ENCODE measurements around the gene MIR17HG. TPM values are rescaled to one million over a fixed set of nuclear protein-coding genes. Genes with fewer than 3 reads are reported as not detected.

Gene MIR17HG
- total RNA-seq, 4 donors from 2014 or later, result 0.78 to 2.7 (median 1.3) TPM

- intact Hi-C loops (cut with DNase I; ENCODE audit: low total_unique reads), result no loop called here
- TF ChIP-seq POLR2A (IDR thresholded peaks at IDR 0.05), result no peak
- no peak for TF ChIP-seq CTCF (IDR thresholded peaks at IDR 0.05)
- DNase-seq (ENCODE audit: low spot score in 2 of 2), result no peak
- 66 to 67% methylated on average over 7 of the region's 7 CpGs for WGBS, 2 donors
- H3K4me3 ChIP-seq (ENCODE audit: low read depth, poor library complexity, severe bottlenecking), result no peak overlapping the region
Measured at GRCh38 chr13:91357613-91358386, 10.3 kb downstream of the MIR17HG start.

GRCh38 chr13:91358387-91358782 is 10.9 kb downstream of the MIR17HG start:
- DNase-seq (ENCODE audit: low spot score in 2 of 2), result no peak
- 63 to 65% methylated on average over 2 of the region's 2 CpGs for WGBS, 2 donors
- H3K4me3 ChIP-seq (ENCODE audit: low read depth, poor library complexity, severe bottlenecking), result no peak overlapping the region
- TF ChIP-seq POLR2A (IDR thresholded peaks at IDR 0.05), result no peak
- no peak for TF ChIP-seq CTCF (IDR thresholded peaks at IDR 0.05)
- intact Hi-C loops (cut with DNase I; ENCODE audit: low total_unique reads), result no loop called here

- no peak for DNase-seq (ENCODE audit: low spot score in 2 of 2)
- intact Hi-C loops (cut with DNase I; ENCODE audit: low total_unique reads), result no loop called here
- WGBS, 2 donors, result 82 to 87% methylated on average over 4 of the region's 4 CpGs
- TF ChIP-seq POLR2A (IDR thresholded peaks at IDR 0.05) (no peak), CTCF (IDR thresholded peaks at IDR 0.05) (no peak)
- no peak overlapping the region for H3K4me3 ChIP-seq (ENCODE audit: low read depth, poor library complexity, severe bottlenecking)
Measured at GRCh38 chr13:91359111-91359510, 11.6 kb downstream of the MIR17HG start.

- intact Hi-C loops (cut with DNase I; ENCODE audit: low total_unique reads), result no loop called here
- DNase-seq (ENCODE audit: low spot score in 2 of 2), result no peak
Measured at GRCh38 chr13:91359631-91360030, 12.1 kb downstream of the MIR17HG start.

GRCh38 chr13:91360246-91360751 is 12.8 kb downstream of the MIR17HG start:
- no peak for DNase-seq (ENCODE audit: low spot score in 2 of 2)
- TF ChIP-seq CTCF (IDR thresholded peaks at IDR 0.05) (no peak), POLR2A (IDR thresholded peaks at IDR 0.05) (no peak)
- WGBS, 2 donors, result 89 to 94% methylated on average over 4 of the region's 4 CpGs
- intact Hi-C loops (cut with DNase I; ENCODE audit: low total_unique reads), result no loop called here
- H3K4me3 ChIP-seq (ENCODE audit: low read depth, poor library complexity, severe bottlenecking), result no peak overlapping the region

More at GRCh38 chr13:91359631-91360030, 12.1 kb downstream of the MIR17HG start:
- WGBS, 2 donors, result 73 to 77% methylated on average over 3 of the region's 3 CpGs
- H3K4me3 ChIP-seq (ENCODE audit: low read depth, poor library complexity, severe bottlenecking), result no peak overlapping the region
- no peak for TF ChIP-seq CTCF (IDR thresholded peaks at IDR 0.05)

All from lower leg skin (tissue), 4 donors.